Effector memory CD8-positive, alpha-beta T cell (primary cell): Measurements from ENCODE around the gene COL4A6.

ENCODE experiments used
- ATAC-seq: fragments of 150-1000 bp; cut with Tn5 transposase; replicated peaks from 2 replicates; pipeline ENCODE4 v1.10.0; 2021; ENCODE audit warnings: mild to moderate bottlenecking, moderate library complexity
- DNase-seq, 3 experiments: peaks; one replicate each; pipeline ENCODE4 v3.0.0; 2021
- H3K27ac Mint-ChIP-seq, 2 donors: one replicate each; pipeline ENCODE4 v1.8.0; 2022; ENCODE audit warnings: mild to moderate bottlenecking in 2 of 2, mixed read lengths in 2 of 2, moderate library complexity in 2 of 2
- H3K27me3 Mint-ChIP-seq, 2 donors: one replicate each; pipeline ENCODE4 v1.8.0; 2022; ENCODE audit warnings: mixed read lengths in 2 of 2
- H3K36me3 Mint-ChIP-seq: one replicate; pipeline ENCODE4 v1.8.0; 2022; ENCODE audit warnings: mild to moderate bottlenecking, moderate library complexity, mixed read lengths; ENCODE audit not compliant: insufficient read depth
- H3K4me1 Mint-ChIP-seq, 2 donors: one replicate each; pipeline ENCODE4 v1.8.0; 2022; ENCODE audit warnings: low read depth in 2 of 2, mixed read lengths in 2 of 2
- H3K4me3 Mint-ChIP-seq, 2 donors: one replicate each; pipeline ENCODE4 v1.8.0; 2022; ENCODE audit warnings: mild to moderate bottlenecking in 2 of 2, mixed read lengths in 2 of 2, moderate library complexity in 2 of 2
- H3K9me3 Mint-ChIP-seq, 2 donors: one replicate each; pipeline ENCODE4 v1.8.0; 2022; ENCODE audit warnings: mixed read lengths in 2 of 2

COL4A6 gene

GRCh38 chrX:108304757-108305156, 133.5 kb downstream of the COL4A6 start:
- no peaks in the 10 kb centered on the region for H3K9me3 Mint-ChIP-seq
- ATAC-seq = no peak
- no peaks in the 10 kb centered on the region for H3K36me3 Mint-ChIP-seq

GRCh38 chrX:108304210-108304609, 134.0 kb downstream of the COL4A6 start:
- Mint-ChIP-seq H3K27ac (no peak overlapping the region), H3K27me3 (peaks cover 7 to 9% of the 10 kb centered on the region in 2 donors), H3K4me1 (peaks cover 0 to 2% of the 10 kb centered on the region in 2 donors), H3K36me3 (no peaks in the 10 kb centered on the region), H3K9me3 (no peaks in the 10 kb centered on the region), H3K4me3 (no peak overlapping the region)
- no peak for ATAC-seq
- no peak for DNase-seq

More at GRCh38 chrX:108304757-108305156, 133.5 kb downstream of the COL4A6 start:
- H3K27me3 Mint-ChIP-seq = peaks cover 7 to 9% of the 10 kb centered on the region in 2 donors
- no peak overlapping the region for H3K4me3 Mint-ChIP-seq
- no peak overlapping the region for H3K27ac Mint-ChIP-seq
- H3K4me1 Mint-ChIP-seq = no peaks in the 10 kb centered on the region
- no peak for DNase-seq

GRCh38 chrX:108303682-108304081, 134.5 kb downstream of the COL4A6 start:
- no peaks in the 10 kb centered on the region for H3K36me3 Mint-ChIP-seq
- peaks cover 7 to 9% of the 10 kb centered on the region in 2 donors for H3K27me3 Mint-ChIP-seq
- H3K27ac Mint-ChIP-seq = no peak overlapping the region
- no peaks in the 10 kb centered on the region for H3K9me3 Mint-ChIP-seq
- peaks cover 0 to 2% of the 10 kb centered on the region in 2 donors for H3K4me1 Mint-ChIP-seq
- DNase-seq = no peak
- H3K4me3 Mint-ChIP-seq = no peak overlapping the region
- no peak for ATAC-seq

GRCh38 chrX:108299704-108300103, 138.5 kb downstream of the COL4A6 start:
- H3K4me3 Mint-ChIP-seq = no peak overlapping the region
- H3K27me3 Mint-ChIP-seq = peaks cover 7 to 9% of the 10 kb centered on the region in 2 donors
- H3K27ac Mint-ChIP-seq = no peak overlapping the region
- H3K36me3 Mint-ChIP-seq = peaks cover 3% of the 10 kb centered on the region
- no peak for DNase-seq
- H3K9me3 Mint-ChIP-seq = peaks cover 0 to 2% of the 10 kb centered on the region in 2 donors
- peaks cover 0 to 2% of the 10 kb centered on the region in 2 donors for H3K4me1 Mint-ChIP-seq
- no peak for ATAC-seq

GRCh38 chrX:108299101-108299591, 139.1 kb downstream of the COL4A6 start:
- peaks cover 3% of the 10 kb centered on the region for H3K36me3 Mint-ChIP-seq
- ATAC-seq (no peak), DNase-seq (no peak)
- H3K9me3 Mint-ChIP-seq = peaks cover 0 to 2% of the 10 kb centered on the region in 2 donors
- H3K27me3 Mint-ChIP-seq = peaks cover 7 to 9% of the 10 kb centered on the region in 2 donors
- H3K27ac Mint-ChIP-seq = no peak overlapping the region
- peaks cover 0 to 2% of the 10 kb centered on the region in 2 donors for H3K4me1 Mint-ChIP-seq
- H3K4me3 Mint-ChIP-seq = no peak overlapping the region

- no peak for ATAC-seq
These were observed 140.0 kb downstream of the COL4A6 start for GRCh38 chrX:108298165-108298602.

GRCh38 chrX:108297290-108297689, 140.9 kb downstream of the COL4A6 start:
- Mint-ChIP-seq H3K9me3 (peaks cover 0 to 3% of the 10 kb centered on the region in 2 donors), H3K4me3 (no peak overlapping the region), H3K27ac (no peak overlapping the region), H3K36me3 (peaks cover 3% of the 10 kb centered on the region), H3K4me1 (peaks cover 0 to 2% of the 10 kb centered on the region in 2 donors), H3K27me3 (no peaks in the 10 kb centered on the region)
- no peak for DNase-seq
- ATAC-seq = no peak

More at GRCh38 chrX:108298165-108298602, 140.0 kb downstream of the COL4A6 start:
- Mint-ChIP-seq H3K27ac (no peak overlapping the region), H3K36me3 (peaks cover 3% of the 10 kb centered on the region), H3K4me3 (no peak overlapping the region), H3K4me1 (peaks cover 0 to 2% of the 10 kb centered on the region in 2 donors), H3K9me3 (peaks cover 0 to 2% of the 10 kb centered on the region in 2 donors), H3K27me3 (peaks cover 4 to 5% of the 10 kb centered on the region in 2 donors)
- no peak for DNase-seq

GRCh38 chrX:108292053-108292452, 146.2 kb downstream of the COL4A6 start:
- Mint-ChIP-seq H3K9me3 (peaks cover 0 to 4% of the 10 kb centered on the region in 2 donors), H3K4me3 (no peak overlapping the region), H3K4me1 (no peaks in the 10 kb centered on the region), H3K27me3 (no peaks in the 10 kb centered on the region), H3K36me3 (no peaks in the 10 kb centered on the region), H3K27ac (no peak overlapping the region)
- ATAC-seq (no peak), DNase-seq (no peak)

- H3K36me3 Mint-ChIP-seq = no peaks in the 10 kb centered on the region
- H3K27ac Mint-ChIP-seq = no peak overlapping the region
- no peak overlapping the region for H3K4me3 Mint-ChIP-seq
- no peak for DNase-seq
- no peaks in the 10 kb centered on the region for H3K27me3 Mint-ChIP-seq
- no peak for ATAC-seq
- H3K4me1 Mint-ChIP-seq = no peaks in the 10 kb centered on the region
- H3K9me3 Mint-ChIP-seq = no peaks in the 10 kb centered on the region
These were observed 152.3 kb downstream of the COL4A6 start for GRCh38 chrX:108285918-108286317.

GRCh38 chrX:108285356-108285755, 152.9 kb downstream of the COL4A6 start:
- Mint-ChIP-seq H3K9me3 (no peaks in the 10 kb centered on the region), H3K4me1 (no peaks in the 10 kb centered on the region), H3K27me3 (no peaks in the 10 kb centered on the region), H3K27ac (no peak overlapping the region), H3K36me3 (no peaks in the 10 kb centered on the region), H3K4me3 (no peak overlapping the region)
- no peak for ATAC-seq
- no peak for DNase-seq

GRCh38 chrX:108275732-108276131, 162.5 kb downstream of the COL4A6 start:
- Mint-ChIP-seq H3K27ac (no peak overlapping the region), H3K9me3 (no peaks in the 10 kb centered on the region), H3K36me3 (no peaks in the 10 kb centered on the region), H3K27me3 (no peaks in the 10 kb centered on the region), H3K4me1 (no peaks in the 10 kb centered on the region), H3K4me3 (no peak overlapping the region)
- DNase-seq (no peak), ATAC-seq (no peak)

- Mint-ChIP-seq H3K9me3 (no peaks in the 10 kb centered on the region), H3K36me3 (no peaks in the 10 kb centered on the region), H3K27ac (no peak overlapping the region), H3K4me1 (no peaks in the 10 kb centered on the region), H3K4me3 (no peak overlapping the region), H3K27me3 (no peaks in the 10 kb centered on the region)
- DNase-seq (no peak), ATAC-seq (no peak)
These were observed 166.8 kb downstream of the COL4A6 start for GRCh38 chrX:108271397-108271787.

- Mint-ChIP-seq H3K36me3 (no peaks in the 10 kb centered on the region), H3K27ac (no peak overlapping the region), H3K27me3 (peaks cover 3% of the 10 kb centered on the region in 2 donors), H3K9me3 (no peaks in the 10 kb centered on the region), H3K4me1 (no peaks in the 10 kb centered on the region), H3K4me3 (no peak overlapping the region)
- ATAC-seq (no peak), DNase-seq (no peak)
These were observed 167.4 kb downstream of the COL4A6 start for GRCh38 chrX:108270739-108271396.

- Mint-ChIP-seq H3K4me1 (no peaks in the 10 kb centered on the region), H3K36me3 (no peaks in the 10 kb centered on the region), H3K27me3 (peaks cover 7 to 9% of the 10 kb centered on the region in 2 donors), H3K27ac (no peak overlapping the region), H3K9me3 (no peaks in the 10 kb centered on the region), H3K4me3 (no peak overlapping the region)
- ATAC-seq = no peak
- no peak for DNase-seq
These were observed 167.9 kb downstream of the COL4A6 start for GRCh38 chrX:108270280-108270679.
